Spinal cord (tissue), 10 donors: ENCODE results near the gene PRR19. TPM values are rescaled to one million over a fixed set of nuclear protein-coding genes. Genes with fewer than 3 reads are reported as not detected.

Experiments
- DNase-seq, 6 donors: peaks; one replicate each; pipeline versions ENCODE4 v3.0.0 to v3.0.0-alpha.2; 2013 to 2015; ENCODE audit warnings: low spot score in 6 of 6, low read depth in 4 of 6
- H3K27ac ChIP-seq: one replicate; pipeline ENCODE4 v1.5.1; 2013; ENCODE audit warnings: low read depth, low read length, control low read depth
- H3K27me3 ChIP-seq: one replicate; pipeline ENCODE4 v1.6.1; 2013; ENCODE audit warnings: low read length; ENCODE audit not compliant: control insufficient read depth, insufficient read depth
- H3K36me3 ChIP-seq: one replicate; pipeline ENCODE4 v1.6.1; 2013; ENCODE audit warnings: low read length; ENCODE audit not compliant: control insufficient read depth, insufficient read depth
- H3K4me1 ChIP-seq: one replicate; pipeline ENCODE4 v1.6.1; 2013; ENCODE audit warnings: low read length; ENCODE audit not compliant: control insufficient read depth, insufficient read depth
- H3K4me3 ChIP-seq: one replicate; pipeline ENCODE4 v1.5.1; 2013; ENCODE audit warnings: low read depth, low read length, control low read depth
- H3K9me3 ChIP-seq: one replicate; pipeline ENCODE4 v1.6.1; 2013; ENCODE audit warnings: low read length; ENCODE audit not compliant: control insufficient read depth, insufficient read depth
- WGBS: methylation state at CpG from one replicate; pipeline ENCODE4 v1.1.5; 2013; ENCODE audit warnings: missing lambda C conversion rate; ENCODE audit not compliant: insufficient coverage; 5-methylcytosine and 5-hydroxymethylcytosine counted together
- polyA plus RNA-seq, 2 donors: library from polyadenylated mRNA; unstranded; fragments of 120-200 nt; gene quantifications; one replicate each; pipeline ENCODE4 v1.2.1, GENCODE V29; 2013; ENCODE audit not compliant: insufficient read length in 2 of 2
- total RNA-seq, 2 donors: library from RNA; depleted of rRNA in 1 of 2; stranded (reverse); fragments of 120-200 nt in 1 of 2; fragments of >200 nt in 1 of 2; gene quantifications; one replicate each; pipeline versions ENCODE4 v1.2.3 to v1.2.4, GENCODE V29; 2013 to 2014
- donor health status: healthy.

PRR19 gene
- total and polyA plus RNA-seq, 4 donors = 0.30 to 6.9 (median 4.0) TPM

GRCh38 chr19:42271045-42271419, 30.9 kb upstream of the PRR19 start:
- WGBS = 65% methylated on average over 3 of the region's 3 CpGs
- Histone ChIP-seq H3K27ac (peak overlapping the region; percentile 89), H3K4me3 (no peak overlapping the region)

GRCh38 chr19:42271861-42272534, 29.9 kb upstream of the PRR19 start:
- Histone ChIP-seq H3K4me1 (peaks cover 63% of the 10 kb centered on the region), H3K36me3 (peaks cover 64% of the 10 kb centered on the region), H3K27ac (no peak overlapping the region), H3K9me3 (no peaks in the 10 kb centered on the region), H3K4me3 (no peak overlapping the region), H3K27me3 (no peaks in the 10 kb centered on the region)
- 96% methylated on average over 31 of the region's 35 CpGs for WGBS
- DNase-seq = no peak

More at GRCh38 chr19:42271045-42271419, 30.9 kb upstream of the PRR19 start:
- no peak for DNase-seq
- Histone ChIP-seq H3K36me3 (peaks cover 54% of the 10 kb centered on the region), H3K4me1 (peaks cover 55% of the 10 kb centered on the region), H3K9me3 (no peaks in the 10 kb centered on the region), H3K27me3 (no peaks in the 10 kb centered on the region)

- Histone ChIP-seq H3K4me1 (peaks cover 68% of the 10 kb centered on the region), H3K4me3 (no peak overlapping the region), H3K36me3 (peaks cover 69% of the 10 kb centered on the region), H3K9me3 (no peaks in the 10 kb centered on the region), H3K27ac (no peak overlapping the region), H3K27me3 (no peaks in the 10 kb centered on the region)
- WGBS = 82% methylated on average over 7 of the region's 9 CpGs
- DNase-seq = no peak
Observed at GRCh38 chr19:42272535-42272897, 29.4 kb upstream of the PRR19 start.

- H3K27me3 ChIP-seq = no peaks in the 10 kb centered on the region
- no peak for DNase-seq
- 93% methylated on average over 22 of the region's 23 CpGs for WGBS
- H3K4me1 ChIP-seq = peaks cover 68% of the 10 kb centered on the region
- H3K4me3 ChIP-seq = no peak overlapping the region
- H3K9me3 ChIP-seq = no peaks in the 10 kb centered on the region
- peaks cover 74% of the 10 kb centered on the region for H3K36me3 ChIP-seq
- H3K27ac ChIP-seq = no peak overlapping the region
Observed at GRCh38 chr19:42272989-42273406, 28.9 kb upstream of the PRR19 start.

- Histone ChIP-seq H3K27ac (no peak overlapping the region), H3K4me3 (no peak overlapping the region), H3K4me1 (peaks cover 73% of the 10 kb centered on the region), H3K36me3 (peaks cover 79% of the 10 kb centered on the region), H3K9me3 (no peaks in the 10 kb centered on the region), H3K27me3 (no peaks in the 10 kb centered on the region)
- DNase-seq = no peak
- 91% methylated on average over 43 of the region's 43 CpGs for WGBS
Observed at GRCh38 chr19:42273407-42274064, 28.4 kb upstream of the PRR19 start.

DNA sequence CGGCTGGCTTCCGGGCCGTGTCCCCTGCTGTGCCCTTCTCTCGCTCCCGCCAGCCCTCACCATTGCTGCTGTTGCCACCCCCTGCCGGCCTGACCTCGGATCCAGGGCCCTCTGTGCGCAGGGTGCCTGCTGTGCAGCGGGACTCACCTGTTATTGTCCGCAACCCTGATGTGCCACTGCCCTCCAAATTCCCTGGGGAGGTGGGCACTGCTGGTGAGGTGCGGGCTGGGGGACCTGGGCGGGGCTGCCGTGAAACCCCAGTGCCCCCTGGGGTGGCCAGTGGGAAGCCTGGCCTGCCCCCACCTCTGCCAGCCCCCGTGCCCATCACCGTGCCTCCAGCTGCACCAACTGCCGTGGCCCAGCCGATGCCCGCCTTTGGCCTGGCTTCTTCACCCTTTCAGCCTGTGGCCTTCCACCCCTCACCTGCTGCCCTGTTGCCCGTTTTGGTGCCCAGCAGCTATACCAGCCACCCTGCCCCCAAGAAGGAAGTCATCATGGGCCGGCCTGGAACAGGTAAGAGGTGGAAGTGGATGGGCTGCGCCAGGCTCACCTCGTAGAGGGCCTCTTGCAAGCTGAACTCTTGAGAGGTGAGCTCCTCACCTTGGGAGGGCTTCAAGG, 27.8 kb upstream of the PRR19 start:
- H3K36me3 ChIP-seq = peaks cover 82% of the 10 kb centered on the region
- no peak overlapping the region for H3K4me3 ChIP-seq
- H3K27me3 ChIP-seq = no peaks in the 10 kb centered on the region
- DNase-seq = no peak
- H3K9me3 ChIP-seq = no peaks in the 10 kb centered on the region
- peaks cover 79% of the 10 kb centered on the region for H3K4me1 ChIP-seq
- no peak overlapping the region for H3K27ac ChIP-seq
- WGBS = 89% methylated on average over 22 of the region's 22 CpGs

DNA sequence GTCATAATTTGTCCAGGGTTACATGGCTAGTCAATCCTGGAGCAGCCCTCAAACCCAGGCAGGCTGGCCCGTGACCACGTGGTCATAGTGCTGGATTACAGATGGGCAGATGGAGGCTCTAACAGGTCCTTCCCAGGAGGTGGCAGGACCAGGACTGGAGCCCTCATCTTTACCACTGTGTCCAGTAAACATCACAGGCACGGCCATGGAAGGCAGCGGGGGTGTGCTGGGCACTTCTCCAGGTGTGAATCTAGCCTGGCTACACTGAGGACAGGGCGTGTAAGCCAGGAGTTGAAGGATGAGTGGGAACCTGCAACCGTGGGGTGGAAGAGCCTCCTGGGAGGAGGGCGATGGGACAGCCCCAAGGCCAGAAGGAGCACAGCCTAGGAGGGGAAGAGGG, 26.8 kb upstream of the PRR19 start:
- WGBS = 91% methylated on average over 7 of the region's 7 CpGs
- H3K27ac ChIP-seq = no peak overlapping the region
- no peak overlapping the region for H3K4me3 ChIP-seq
- no peaks in the 10 kb centered on the region for H3K27me3 ChIP-seq
- no peak for DNase-seq
- H3K36me3 ChIP-seq = peaks cover 80% of the 10 kb centered on the region
- H3K9me3 ChIP-seq = no peaks in the 10 kb centered on the region
- H3K4me1 ChIP-seq = peaks cover 78% of the 10 kb centered on the region

GRCh38 chr19:42275517-42275916, 26.4 kb upstream of the PRR19 start:
- Histone ChIP-seq H3K36me3 (peaks cover 78% of the 10 kb centered on the region), H3K27ac (no peak overlapping the region), H3K9me3 (no peaks in the 10 kb centered on the region), H3K4me3 (no peak overlapping the region), H3K27me3 (no peaks in the 10 kb centered on the region), H3K4me1 (peaks cover 74% of the 10 kb centered on the region)
- no peak for DNase-seq
- WGBS = no CpG with 5 or more reads among the region's 3 CpGs

DNA sequence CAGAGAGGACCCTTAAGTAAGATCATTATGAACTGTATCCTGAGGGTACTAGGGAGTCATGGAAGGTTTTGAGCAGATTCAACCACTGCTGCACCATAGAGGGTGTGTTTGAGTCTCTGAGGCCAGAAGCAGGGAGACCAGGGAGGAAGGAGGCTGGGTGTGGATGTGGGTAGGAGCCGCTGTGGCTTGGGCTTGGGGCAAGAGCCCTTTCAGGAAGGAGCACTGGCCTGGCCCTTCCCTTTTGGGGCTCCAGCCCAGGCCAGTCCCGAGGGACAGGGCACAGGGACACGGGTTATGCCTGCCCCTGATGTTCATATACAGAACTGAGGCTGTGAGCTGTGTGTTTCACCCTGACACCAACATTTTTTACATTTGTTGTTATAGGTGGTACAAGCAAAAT, 25.6 kb upstream of the PRR19 start:
- peaks cover 75% of the 10 kb centered on the region for H3K36me3 ChIP-seq

DNA sequence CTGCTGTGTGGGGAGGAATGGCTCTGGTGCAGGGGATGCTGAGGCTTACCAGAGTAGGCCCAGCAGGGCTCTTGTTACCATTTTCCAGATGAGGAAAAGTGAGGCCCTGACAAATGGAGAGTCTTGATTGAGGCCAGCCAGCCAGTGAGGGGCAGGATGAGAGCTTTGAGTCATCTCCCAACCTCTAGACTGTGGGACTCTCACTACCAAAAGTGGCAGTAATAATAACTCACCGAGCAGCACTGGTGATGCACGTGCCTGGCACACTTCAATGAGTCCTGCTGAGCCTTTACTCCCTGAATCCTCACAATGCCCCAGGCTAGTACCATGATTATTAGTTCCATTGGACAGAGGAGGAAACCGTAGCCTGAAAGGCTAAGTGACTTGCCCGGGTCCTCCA, 25.1 kb upstream of the PRR19 start:
- Histone ChIP-seq H3K27ac (no peak overlapping the region), H3K36me3 (peaks cover 69% of the 10 kb centered on the region), H3K27me3 (no peaks in the 10 kb centered on the region), H3K4me1 (peaks cover 71% of the 10 kb centered on the region), H3K4me3 (no peak overlapping the region), H3K9me3 (no peaks in the 10 kb centered on the region)
- no peak for DNase-seq
- WGBS = 81% methylated on average over 2 of the region's 4 CpGs

More for the DNA sequence above, 25.6 kb upstream of the PRR19 start:
- Histone ChIP-seq H3K9me3 (no peaks in the 10 kb centered on the region), H3K4me1 (peaks cover 71% of the 10 kb centered on the region), H3K4me3 (no peak overlapping the region), H3K27me3 (no peaks in the 10 kb centered on the region), H3K27ac (no peak overlapping the region)
- WGBS = 100% methylated on average over 1 of the region's 3 CpGs
- DNase-seq = no peak
